BLaER1 treated with 17β-estradiol and CSF1 and Interleukin-3, amounts not matched to agents 10 nM and 100 nM (cell line): ENCODE data around the gene MAD1L1.
"Not testable (repeated sequence)": the region's sequence is repeated elsewhere in the genome, so short reads cannot be mapped to it uniquely, and the experiment has no call there.

ENCODE experiments used
- H3K27ac ChIP-seq, 11 experiments: shearing (Covaris generic); formaldehyde crosslinking; 2 replicates each; pipeline ENCODE4 v1.8.1; 2022
- H3K27me3 ChIP-seq, 11 experiments: shearing (Covaris generic); formaldehyde crosslinking; 2 replicates each; pipeline ENCODE4 v1.8.1; 2022
- H3K36me3 ChIP-seq, 11 experiments: shearing (Covaris generic); formaldehyde crosslinking; 2 replicates each; pipeline ENCODE4 v1.8.1; 2022
- H3K4me1 ChIP-seq, 10 experiments: shearing (Covaris generic); formaldehyde crosslinking; 2 replicates each; pipeline ENCODE4 v1.8.1; 2022
- H3K4me2 ChIP-seq, 11 experiments: shearing (Covaris generic); formaldehyde crosslinking; 2 replicates each; pipeline ENCODE4 v1.8.1; 2022
- H3K4me3 ChIP-seq, 10 experiments: shearing (Covaris generic); formaldehyde crosslinking; 2 replicates each; pipeline ENCODE4 v1.8.1; 2022
- H3K9ac ChIP-seq, 11 experiments: shearing (Covaris generic); formaldehyde crosslinking; 2 replicates each; pipeline ENCODE4 v1.8.1; 2022
- H3K9me3 ChIP-seq, 11 experiments: shearing (Covaris generic); formaldehyde crosslinking; replicated peaks in 1 of 11; 2 replicates each; pipeline ENCODE4 v1.8.1; 2022
- H4K20me1 ChIP-seq, 11 experiments: shearing (Covaris generic); formaldehyde crosslinking; 2 replicates each; pipeline ENCODE4 v1.8.1; 2022
- Cebpa-rat ChIP-seq, 11 experiments: shearing (Covaris generic); IDR thresholded peaks; 2 replicates each; pipeline ENCODE4 v1.8.1; 2022

Gene MAD1L1

DNA sequence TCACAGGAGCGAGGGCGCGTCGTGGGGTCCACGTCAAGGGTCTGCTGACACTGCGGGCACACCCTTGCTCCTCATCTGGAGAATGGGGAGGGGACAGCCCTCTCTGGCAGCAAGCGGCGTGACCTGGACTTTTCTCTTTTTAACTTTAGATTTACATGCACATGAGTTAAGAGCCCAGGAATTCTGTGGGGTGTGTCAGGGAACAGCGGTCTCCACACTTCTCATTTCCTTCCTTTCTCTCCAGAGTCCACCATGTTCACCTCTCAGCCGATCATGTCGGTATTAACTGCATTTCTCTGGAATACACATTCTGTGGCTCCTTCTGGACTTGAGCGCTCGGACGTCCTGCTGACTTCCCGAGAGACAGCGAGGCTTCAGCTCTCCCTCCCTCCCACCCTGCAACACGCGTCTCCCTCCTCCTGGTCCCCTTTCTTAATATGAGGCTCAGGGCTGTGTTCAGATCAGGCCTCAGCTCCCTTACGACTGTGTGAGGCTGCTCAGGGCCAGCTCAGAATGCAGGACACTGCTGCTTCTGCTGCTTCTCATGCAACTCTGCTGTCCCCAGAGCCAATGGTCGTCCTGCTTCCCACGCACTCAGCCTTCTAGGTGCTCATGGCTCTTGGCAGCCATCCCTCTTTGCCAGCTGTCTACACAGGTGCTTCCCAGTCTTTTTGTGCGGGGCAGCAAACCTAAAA, 301.3 kb downstream of the MAD1L1 start:
- H3K36me3 ChIP-seq: peaks cover 33 to 62% (median 52%) of the 10 kb centered on the region in 11 experiments
- no peak for TF ChIP-seq Cebpa-rat (IDR thresholded peaks at IDR 0.05)
- H3K4me3 ChIP-seq: no peak overlapping the region
- peaks cover 21 to 64% (median 47%) of the 10 kb centered on the region in 10 experiments for H3K4me1 ChIP-seq
- peaks cover 48 to 80% (median 65%) of the 10 kb centered on the region in 11 experiments; a peak in 21 of 22 replicates for H4K20me1 ChIP-seq
- H3K27me3 ChIP-seq: peaks cover 0 to 31% (median 5%) of the 10 kb centered on the region in 11 experiments; a peak in 10 of 22 replicates
- H3K9ac ChIP-seq: no peak overlapping the region
- H3K27ac ChIP-seq: no peak overlapping the region
- H3K4me2 ChIP-seq: no peak overlapping the region
- H3K9me3 ChIP-seq: peaks cover 0 to 19% (median 15%) of the 10 kb centered on the region in 11 experiments; a peak in 15 of 22 replicates

DNA sequence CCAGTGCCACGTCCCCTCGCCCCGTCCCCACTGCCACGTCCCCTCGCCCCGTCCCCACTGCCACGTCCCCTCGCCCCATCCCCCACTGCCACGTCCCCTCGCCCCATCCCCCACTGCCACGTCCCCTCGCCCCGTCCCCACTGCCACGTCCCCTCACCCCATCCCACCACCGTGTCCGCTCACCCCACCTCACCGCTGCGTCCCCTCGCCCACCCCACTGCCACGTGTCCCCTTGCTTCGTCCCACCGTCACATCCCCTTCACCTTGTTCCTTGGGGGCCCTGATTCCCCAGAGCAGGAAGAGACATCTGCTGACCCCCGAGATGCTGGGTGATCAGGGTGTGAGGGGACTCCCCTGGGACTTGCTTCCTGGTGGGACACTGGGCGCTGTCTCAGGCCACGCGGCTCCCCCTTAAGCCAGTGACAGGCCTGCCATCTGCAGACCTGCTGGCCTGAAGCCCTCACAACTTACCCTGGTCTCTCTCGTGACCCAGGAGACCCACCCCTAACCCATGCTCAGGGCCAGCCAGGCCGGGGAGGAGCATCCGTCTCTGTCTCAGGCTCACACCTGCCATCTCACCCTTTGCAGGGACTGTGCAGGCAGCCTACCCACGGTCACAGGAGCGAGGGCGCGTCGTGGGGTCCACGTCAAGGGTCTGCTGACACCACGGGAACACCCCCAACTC, 302.2 kb downstream of the MAD1L1 start:
- Histone ChIP-seq H3K4me3 (no peak overlapping the region), H3K4me2 (no peak overlapping the region), H4K20me1 (peaks cover 47 to 80% (median 71%) of the 10 kb centered on the region in 11 experiments; a peak in 20 of 22 replicates), H3K4me1 (peaks cover 30 to 64% (median 48%) of the 10 kb centered on the region in 10 experiments), H3K36me3 (peaks cover 27 to 53% (median 43%) of the 10 kb centered on the region in 11 experiments), H3K9ac (no peak overlapping the region), H3K27me3 (peaks cover 0 to 39% (median 5%) of the 10 kb centered on the region in 11 experiments; a peak in 10 of 22 replicates), H3K27ac (no peak overlapping the region), H3K9me3 (peaks cover 0 to 13% (median 12%) of the 10 kb centered on the region in 11 experiments; a peak in 15 of 22 replicates)
- no peak for TF ChIP-seq Cebpa-rat (IDR thresholded peaks at IDR 0.05)

DNA sequence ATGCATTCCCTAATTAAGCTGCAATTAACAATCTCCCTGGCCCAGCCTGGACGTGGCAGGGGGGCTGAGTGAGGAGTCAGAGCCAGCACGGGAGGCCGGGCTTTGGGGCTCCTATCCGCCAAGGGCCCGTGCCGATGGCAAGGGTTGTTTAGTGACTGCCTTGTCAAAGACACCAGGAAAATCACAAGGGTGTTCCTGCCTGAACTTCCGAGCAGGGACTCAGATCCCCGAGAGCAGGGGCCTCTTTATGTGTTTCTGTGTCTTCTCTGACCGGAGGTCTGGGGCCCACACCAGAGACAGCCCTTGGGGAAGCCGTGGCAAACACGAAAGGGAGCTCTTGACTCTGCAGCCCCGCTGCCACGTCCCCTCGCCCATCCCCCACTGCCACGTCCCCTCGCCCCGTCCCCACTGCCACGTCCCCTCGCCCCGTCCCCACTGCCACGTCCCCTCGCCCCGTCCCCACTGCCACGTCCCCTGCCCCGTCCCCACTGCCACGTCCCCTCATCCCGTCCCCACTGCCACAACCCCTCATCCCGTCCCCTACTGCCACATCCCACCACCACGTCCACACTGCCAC, 303.3 kb downstream of the MAD1L1 start:
- Histone ChIP-seq H4K20me1 (peaks cover 55 to 80% (median 72%) of the 10 kb centered on the region in 11 experiments; a peak in 20 of 22 replicates), H3K4me2 (peak overlapping the region in 5 of 11 experiments; percentile 98 to 99 (median 99); a peak in 10 of 22 replicates), H3K36me3 (peaks cover 16 to 43% (median 32%) of the 10 kb centered on the region in 11 experiments), H3K4me1 (peaks cover 41 to 66% (median 58%) of the 10 kb centered on the region in 10 experiments), H3K27me3 (peaks cover 0 to 47% (median 5%) of the 10 kb centered on the region in 11 experiments; a peak in 10 of 22 replicates), H3K9ac (0 out of 22 replicates have a peak overlapping the region, but pooled peaks of 1 of the 11 experiments have one; percentile 21)
- not testable (repeated sequence) for H3K4me3 ChIP-seq, H3K9me3 ChIP-seq, H3K27ac ChIP-seq

DNA sequence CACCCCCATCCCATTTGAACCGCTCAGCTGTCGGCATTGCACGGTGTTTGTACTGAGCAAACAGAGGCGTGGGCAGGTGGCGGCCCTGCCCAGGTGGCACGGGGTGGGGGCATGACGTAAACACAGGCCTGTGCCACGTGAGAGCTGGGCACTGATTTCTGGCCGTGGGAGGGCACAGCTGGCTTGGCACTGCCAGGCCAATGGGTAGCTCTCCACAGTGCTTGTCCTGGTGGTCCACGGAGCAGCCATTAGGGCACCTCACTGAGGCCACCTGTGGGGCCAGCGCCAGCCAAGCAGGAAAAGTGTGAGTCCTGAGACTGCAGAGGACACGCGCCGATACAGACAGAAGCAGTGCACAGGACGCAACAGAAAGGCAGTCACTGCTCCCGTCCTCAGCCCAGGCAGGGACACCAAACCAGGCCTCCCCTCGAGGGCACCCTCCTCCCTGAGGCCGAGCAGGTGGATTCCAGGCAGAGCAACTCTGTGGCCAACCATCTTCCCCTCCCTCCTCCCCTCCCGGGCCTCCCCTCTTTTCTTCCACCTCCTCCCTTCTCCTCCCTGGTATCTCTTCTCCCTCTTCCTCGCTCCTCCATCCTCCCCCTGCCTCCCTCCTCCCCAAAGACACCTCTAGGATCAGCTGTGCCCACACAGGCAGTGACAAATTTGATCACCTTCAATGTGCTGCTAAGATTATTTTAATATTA, 303.9 kb downstream of the MAD1L1 start:
- Histone ChIP-seq H3K9me3 (no peaks in the 10 kb centered on the region), H3K36me3 (peaks cover 15 to 36% (median 26%) of the 10 kb centered on the region in 11 experiments), H3K4me1 (peaks cover 47 to 67% (median 63%) of the 10 kb centered on the region in 10 experiments), H3K27me3 (peaks cover 0 to 51% (median 5%) of the 10 kb centered on the region in 11 experiments; a peak in 10 of 22 replicates), H4K20me1 (peaks cover 58 to 80% (median 73%) of the 10 kb centered on the region in 11 experiments; a peak in 20 of 22 replicates), H3K27ac (peak overlapping the region in 1 of 11 experiments; percentile 45; a peak in 1 of 22 replicates), H3K4me2 (peak overlapping the region in 10 of 11 experiments; percentile 46 to 99 (median 98); a peak in 19 of 22 replicates), H3K4me3 (no peak overlapping the region), H3K9ac (peak overlapping the region in 2 of 11 experiments; percentile 21 to 42; a peak in 2 of 22 replicates)
- no peak for TF ChIP-seq Cebpa-rat (IDR thresholded peaks at IDR 0.05)

DNA sequence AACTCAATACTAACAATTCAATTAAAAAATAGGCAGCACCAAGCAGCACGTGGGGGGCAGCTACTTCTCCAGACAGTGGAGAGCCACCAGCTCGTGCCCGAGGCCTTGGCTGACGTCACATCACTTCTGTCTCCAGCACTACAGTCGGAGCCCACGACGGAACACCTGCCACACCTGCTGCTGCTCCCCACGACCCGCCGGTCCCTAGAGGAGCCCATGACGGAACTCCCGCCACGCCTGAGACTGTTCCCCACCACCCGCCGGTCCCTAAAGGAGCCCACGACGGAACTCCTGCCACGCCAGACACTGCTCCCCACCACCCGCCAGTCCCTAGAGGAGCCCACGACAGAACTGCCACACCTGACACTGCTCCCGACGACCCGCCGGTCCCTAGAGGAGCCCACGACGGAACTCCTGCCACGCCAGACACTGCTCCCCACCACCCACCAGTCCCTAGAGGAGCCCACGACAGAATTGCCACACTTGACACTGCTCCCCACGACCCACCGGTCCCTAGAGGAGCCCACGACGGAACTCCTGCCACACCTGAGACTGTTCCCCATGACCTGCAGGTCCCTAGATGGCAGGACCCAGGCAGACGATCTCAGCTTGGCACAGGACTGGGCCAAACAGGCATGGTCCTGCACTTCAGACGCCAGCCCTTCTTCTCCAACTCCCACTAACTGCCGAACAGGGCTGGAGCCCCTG, 304.7 kb downstream of the MAD1L1 start:
- peak overlapping the region in 2 of 11 experiments; percentile 27 to 45; a peak in 2 of 22 replicates for H3K27ac ChIP-seq
- TF ChIP-seq Cebpa-rat (IDR thresholded peaks at IDR 0.05): no peak
- peaks cover 0 to 51% (median 5%) of the 10 kb centered on the region in 11 experiments; a peak in 10 of 22 replicates for H3K27me3 ChIP-seq
- no peaks in the 10 kb centered on the region for H3K9me3 ChIP-seq
- H3K4me1 ChIP-seq: peaks cover 54 to 67% (median 64%) of the 10 kb centered on the region in 10 experiments
- peaks cover 10 to 29% (median 19%) of the 10 kb centered on the region in 11 experiments for H3K36me3 ChIP-seq
- no peak overlapping the region for H3K4me3 ChIP-seq
- H3K4me2 ChIP-seq: peak overlapping the region in 10 of 11 experiments; percentile 46 to 99 (median 98); a peak in 21 of 22 replicates
- H4K20me1 ChIP-seq: peaks cover 50 to 80% (median 75%) of the 10 kb centered on the region in 11 experiments; a peak in 20 of 22 replicates
- peak overlapping the region in 2 of 11 experiments; percentile 21 to 42; a peak in 3 of 22 replicates for H3K9ac ChIP-seq

DNA sequence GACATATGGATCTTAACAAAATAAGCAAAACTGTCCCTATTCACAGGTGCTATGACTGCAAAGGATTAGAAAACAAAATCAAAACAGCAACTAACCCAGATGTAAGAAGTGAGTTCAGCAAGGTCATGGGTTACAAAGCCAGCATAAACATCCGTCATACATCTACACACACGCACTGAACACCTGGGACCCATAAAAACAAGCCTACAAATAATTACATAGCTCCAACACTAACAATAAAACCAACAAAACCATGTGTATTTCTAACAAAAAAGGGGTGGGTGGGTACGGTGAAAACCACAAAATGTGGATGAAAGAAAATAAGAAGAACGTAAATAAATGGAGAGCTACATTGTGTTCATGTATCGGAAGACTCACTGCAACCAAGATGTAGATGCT, 305.8 kb downstream of the MAD1L1 start:
- peaks cover 3 to 17% (median 7%) of the 10 kb centered on the region in 11 experiments; a peak in 20 of 22 replicates for H3K36me3 ChIP-seq
- no peak for TF ChIP-seq Cebpa-rat (IDR thresholded peaks at IDR 0.05)
- peak overlapping the region in 2 of 11 experiments; percentile 86; a peak in 3 of 22 replicates for H3K27ac ChIP-seq
- H3K4me1 ChIP-seq: peaks cover 66 to 75% (median 74%) of the 10 kb centered on the region in 10 experiments
- H3K4me3 ChIP-seq: no peak overlapping the region
- peak overlapping the region; percentile 40 to 99 (median 98); a peak in 21 of 22 replicates for H3K4me2 ChIP-seq
- peaks cover 53 to 80% (median 73%) of the 10 kb centered on the region in 11 experiments; a peak in 20 of 22 replicates for H4K20me1 ChIP-seq
- H3K27me3 ChIP-seq: peaks cover 0 to 51% (median 5%) of the 10 kb centered on the region in 11 experiments; a peak in 10 of 22 replicates
- peak overlapping the region in 3 of 11 experiments; percentile 1 to 72 (median 58); a peak in 5 of 22 replicates for H3K9ac ChIP-seq
- no peaks in the 10 kb centered on the region for H3K9me3 ChIP-seq
